Dendritic cell treated with granulocyte-macrophage colony-stimulating factor and Interleukin-4, amounts not matched to agents 40 ng/mL and 50 ng/mL, for 4 days (primary cell): ENCODE data around the gene TBC1D14.

Experiments used
- H3K27ac Mint-ChIP-seq: one replicate; pipeline ENCODE4 v1.8.0; 2022; ENCODE audit warnings: mild to moderate bottlenecking, mixed read lengths
- H3K27me3 Mint-ChIP-seq: one replicate; pipeline ENCODE4 v1.8.0; 2022; ENCODE audit warnings: mild to moderate bottlenecking, mixed read lengths
- H3K36me3 Mint-ChIP-seq: one replicate; pipeline ENCODE4 v1.8.0; 2022; ENCODE audit warnings: low read depth, mixed read lengths
- H3K4me1 Mint-ChIP-seq: one replicate; pipeline ENCODE4 v1.8.0; 2022; ENCODE audit warnings: low read depth, mixed read lengths
- H3K4me3 Mint-ChIP-seq: one replicate; pipeline ENCODE4 v1.8.0; 2022; ENCODE audit warnings: mild to moderate bottlenecking, moderate library complexity, mixed read lengths
- H3K9me3 Mint-ChIP-seq: one replicate; pipeline ENCODE4 v1.8.0; 2022; ENCODE audit warnings: mixed read lengths
- intact Hi-C: fragments of 100-400 bp; cut with micrococcal nuclease; formaldehyde crosslinking; loops from one replicate; pipeline ENCODE4 v1.15.0; 2022

The TBC1D14 gene

GRCh38 chr4:6918338-6918737 is 8.7 kb downstream of the TBC1D14 start:
- H3K9me3 Mint-ChIP-seq = no peaks in the 10 kb centered on the region
- intact Hi-C loops = loop anchor here (1.0 kb wide), 1 partner anchor 8 kb away; no protein-coding TSS in a partner anchor

GRCh38 chr4:6920171-6920570 is 10.5 kb downstream of the TBC1D14 start:
- H3K27me3 Mint-ChIP-seq = no peaks in the 10 kb centered on the region
- peaks cover 80% of the 10 kb centered on the region for H3K36me3 Mint-ChIP-seq
- H3K9me3 Mint-ChIP-seq = no peaks in the 10 kb centered on the region
- H3K4me1 Mint-ChIP-seq = peaks cover 87% of the 10 kb centered on the region
- H3K4me3 Mint-ChIP-seq = no peak overlapping the region
- peak overlapping the region; percentile 84 for H3K27ac Mint-ChIP-seq
- intact Hi-C loops = no loop called here

More at GRCh38 chr4:6918338-6918737, 8.7 kb downstream of the TBC1D14 start:
- Mint-ChIP-seq H3K36me3 (peaks cover 78% of the 10 kb centered on the region), H3K27me3 (no peaks in the 10 kb centered on the region), H3K4me1 (peaks cover 86% of the 10 kb centered on the region), H3K4me3 (peak overlapping the region; percentile 37), H3K27ac (peak overlapping the region; percentile 94)

GRCh38 chr4:6923507-6923906 is 13.9 kb downstream of the TBC1D14 start:
- Mint-ChIP-seq H3K27ac (peak overlapping the region; percentile 96), H3K4me3 (no peak overlapping the region), H3K36me3 (peaks cover 87% of the 10 kb centered on the region), H3K27me3 (no peaks in the 10 kb centered on the region), H3K9me3 (no peaks in the 10 kb centered on the region), H3K4me1 (peaks cover 87% of the 10 kb centered on the region)
- intact Hi-C loops = no loop called here

- H3K27me3 Mint-ChIP-seq = no peaks in the 10 kb centered on the region
- peak overlapping the region; percentile 63 for H3K4me3 Mint-ChIP-seq
- H3K9me3 Mint-ChIP-seq = no peaks in the 10 kb centered on the region
- peaks cover 90% of the 10 kb centered on the region for H3K4me1 Mint-ChIP-seq
- intact Hi-C loops = no loop called here
- H3K36me3 Mint-ChIP-seq = peaks cover 91% of the 10 kb centered on the region
- H3K27ac Mint-ChIP-seq = peak overlapping the region; percentile 96
These were observed 14.7 kb downstream of the TBC1D14 start for GRCh38 chr4:6924361-6924779.

- H3K36me3 Mint-ChIP-seq = peaks cover 95% of the 10 kb centered on the region
- H3K27ac Mint-ChIP-seq = peak overlapping the region; percentile 96
- H3K4me1 Mint-ChIP-seq = peaks cover 94% of the 10 kb centered on the region
- peak overlapping the region; percentile 63 for H3K4me3 Mint-ChIP-seq
- H3K27me3 Mint-ChIP-seq = no peaks in the 10 kb centered on the region
- intact Hi-C loops = no loop called here
- H3K9me3 Mint-ChIP-seq = no peaks in the 10 kb centered on the region
These were observed 15.8 kb downstream of the TBC1D14 start for GRCh38 chr4:6925357-6925836.

- H3K4me1 Mint-ChIP-seq = peaks cover 91% of the 10 kb centered on the region
- peak overlapping the region; percentile 96 for H3K27ac Mint-ChIP-seq
- H3K9me3 Mint-ChIP-seq = no peaks in the 10 kb centered on the region
- no peaks in the 10 kb centered on the region for H3K27me3 Mint-ChIP-seq
- peaks cover 91% of the 10 kb centered on the region for H3K36me3 Mint-ChIP-seq
- intact Hi-C loops = loop anchor here (1.0 to 2.0 kb wide), 2 partner anchors 8 to 17 kb away; no protein-coding TSS in a partner anchor
- H3K4me3 Mint-ChIP-seq = peak overlapping the region; percentile 63
These were observed 16.5 kb downstream of the TBC1D14 start for GRCh38 chr4:6926081-6926480.

GRCh38 chr4:6926681-6927478 is 17.3 kb downstream of the TBC1D14 start:
- Mint-ChIP-seq H3K27ac (peak overlapping the region; percentile 96), H3K9me3 (no peaks in the 10 kb centered on the region), H3K4me3 (peak overlapping the region; percentile 63), H3K4me1 (peaks cover 95% of the 10 kb centered on the region), H3K27me3 (no peaks in the 10 kb centered on the region), H3K36me3 (peaks cover 95% of the 10 kb centered on the region)
- intact Hi-C loops = loop anchor here (1.0 to 2.0 kb wide), 2 partner anchors 9 to 16 kb away; no protein-coding TSS in a partner anchor

- Mint-ChIP-seq H3K9me3 (no peaks in the 10 kb centered on the region), H3K27me3 (no peaks in the 10 kb centered on the region), H3K4me3 (peak overlapping the region; percentile 32), H3K36me3 (peaks cover 95% of the 10 kb centered on the region), H3K27ac (peak overlapping the region; percentile 96), H3K4me1 (peaks cover 90% of the 10 kb centered on the region)
- intact Hi-C loops = no loop called here
These were observed 18.5 kb downstream of the TBC1D14 start for GRCh38 chr4:6928081-6928480.

- Mint-ChIP-seq H3K4me3 (peak overlapping the region; percentile 67), H3K9me3 (no peaks in the 10 kb centered on the region), H3K4me1 (peaks cover 89% of the 10 kb centered on the region), H3K27ac (peak overlapping the region; percentile 96), H3K36me3 (peaks cover 95% of the 10 kb centered on the region), H3K27me3 (no peaks in the 10 kb centered on the region)
- intact Hi-C loops = no loop called here
These were observed 19.7 kb downstream of the TBC1D14 start for GRCh38 chr4:6929339-6929811.

- peak overlapping the region; percentile 96 for H3K27ac Mint-ChIP-seq
- peaks cover 95% of the 10 kb centered on the region for H3K36me3 Mint-ChIP-seq
- no peaks in the 10 kb centered on the region for H3K9me3 Mint-ChIP-seq
These were observed 20.3 kb downstream of the TBC1D14 start for GRCh38 chr4:6929812-6930464.

GRCh38 chr4:6932475-6932874 is 22.8 kb downstream of the TBC1D14 start:
- H3K27ac Mint-ChIP-seq = peak overlapping the region; percentile 1

More at GRCh38 chr4:6929812-6930464, 20.3 kb downstream of the TBC1D14 start:
- H3K4me1 Mint-ChIP-seq = peaks cover 89% of the 10 kb centered on the region
- H3K27me3 Mint-ChIP-seq = no peaks in the 10 kb centered on the region
- H3K4me3 Mint-ChIP-seq = peak overlapping the region; percentile 67
- intact Hi-C loops = no loop called here

GRCh38 chr4:6932918-6933317 is 23.3 kb downstream of the TBC1D14 start:
- H3K27me3 Mint-ChIP-seq = no peaks in the 10 kb centered on the region
- H3K27ac Mint-ChIP-seq = no peak overlapping the region
- intact Hi-C loops = no loop called here
- peaks cover 89% of the 10 kb centered on the region for H3K4me1 Mint-ChIP-seq
- H3K4me3 Mint-ChIP-seq = no peak overlapping the region
- no peaks in the 10 kb centered on the region for H3K9me3 Mint-ChIP-seq
- H3K36me3 Mint-ChIP-seq = peaks cover 95% of the 10 kb centered on the region

More at GRCh38 chr4:6932475-6932874, 22.8 kb downstream of the TBC1D14 start:
- H3K27me3 Mint-ChIP-seq = no peaks in the 10 kb centered on the region
- H3K9me3 Mint-ChIP-seq = no peaks in the 10 kb centered on the region
- no peak overlapping the region for H3K4me3 Mint-ChIP-seq
- peaks cover 95% of the 10 kb centered on the region for H3K36me3 Mint-ChIP-seq
- intact Hi-C loops = no loop called here
- H3K4me1 Mint-ChIP-seq = peaks cover 89% of the 10 kb centered on the region

- H3K9me3 Mint-ChIP-seq = no peaks in the 10 kb centered on the region
- H3K4me3 Mint-ChIP-seq = no peak overlapping the region
- no peaks in the 10 kb centered on the region for H3K27me3 Mint-ChIP-seq
- peaks cover 89% of the 10 kb centered on the region for H3K36me3 Mint-ChIP-seq
- intact Hi-C loops = no loop called here
- peak overlapping the region; percentile 64 for H3K27ac Mint-ChIP-seq
- H3K4me1 Mint-ChIP-seq = peaks cover 89% of the 10 kb centered on the region
These were observed 24.2 kb downstream of the TBC1D14 start for GRCh38 chr4:6933691-6934430.
